Trophoblast cell (in vitro differentiated cells and primary cell): Measurements from ENCODE around the gene GTPBP4.

Experiments used
- DNase-seq, 2 donors: peaks; one replicate each; pipeline ENCODE4 v3.0.0-alpha.2; 2016
- H2AFZ ChIP-seq: 2 replicates; pipeline ENCODE4 v1.6.1; 2013; ENCODE audit warnings: low read length, moderate library complexity, mild to moderate bottlenecking; ENCODE audit not compliant: insufficient read depth, poor library complexity
- H2AK5ac ChIP-seq: 2 replicates; pipeline ENCODE4 v1.6.1; 2013; ENCODE audit warnings: mild to moderate bottlenecking, low read length
- H2BK120ac ChIP-seq: 2 replicates; pipeline ENCODE4 v1.6.1; 2013; ENCODE audit warnings: low read length, mild to moderate bottlenecking, moderate library complexity; ENCODE audit not compliant: insufficient read depth, poor library complexity
- H2BK12ac ChIP-seq: 2 replicates; pipeline ENCODE4 v1.6.1; 2013; ENCODE audit warnings: mild to moderate bottlenecking, low read length, moderate library complexity
- H2BK5ac ChIP-seq: 2 replicates; pipeline ENCODE4 v1.6.1; 2013; ENCODE audit warnings: low read length, low read depth, moderate library complexity, mild to moderate bottlenecking; ENCODE audit not compliant: poor library complexity
- H3K14ac ChIP-seq: 2 replicates; pipeline ENCODE4 v1.6.1; 2013; ENCODE audit warnings: mild to moderate bottlenecking, low read length
- H3K18ac ChIP-seq: 2 replicates; pipeline ENCODE4 v1.6.1; 2013; ENCODE audit warnings: mild to moderate bottlenecking, low read length
- H3K23ac ChIP-seq: 2 replicates; pipeline ENCODE4 v1.6.1; 2013; ENCODE audit warnings: low read length
- H3K27ac ChIP-seq: 2 replicates; pipeline ENCODE4 v1.5.1; 2013; ENCODE audit warnings: low read depth, mild to moderate bottlenecking, inconsistent platforms, low read length, moderate library complexity
- H3K27me3 ChIP-seq: 2 replicates; pipeline ENCODE4 v1.6.1; 2013; ENCODE audit warnings: inconsistent platforms, mild to moderate bottlenecking, low read length, moderate library complexity; ENCODE audit not compliant: insufficient read depth
- H3K36me3 ChIP-seq, 2 experiments: 1 replicate in 1 of 2; 2 replicates in 1 of 2; pipeline ENCODE4 v1.6.1; 2013; ENCODE audit warnings: low read length in 2 of 2, mild to moderate bottlenecking in 2 of 2, moderate library complexity in 1 of 2; ENCODE audit not compliant: insufficient read depth in 2 of 2, control insufficient read depth in 1 of 2
- H3K4ac ChIP-seq: 2 replicates; pipeline ENCODE4 v1.6.1; 2013; ENCODE audit warnings: low read depth, mild to moderate bottlenecking, low read length, moderate library complexity
- H3K4me1 ChIP-seq, 2 experiments: 1 replicate in 1 of 2; 2 replicates in 1 of 2; pipeline ENCODE4 v1.6.1; 2013; ENCODE audit warnings: low read length in 2 of 2, mild to moderate bottlenecking in 2 of 2, moderate library complexity in 1 of 2; ENCODE audit not compliant: insufficient read depth in 2 of 2, control insufficient read depth in 1 of 2
- H3K4me2 ChIP-seq: 2 replicates; pipeline ENCODE4 v1.6.1; 2013; ENCODE audit warnings: inconsistent platforms, mild to moderate bottlenecking, low read length, moderate library complexity
- H3K4me3 ChIP-seq: 2 replicates; pipeline ENCODE4 v1.5.1; 2013; ENCODE audit warnings: mild to moderate bottlenecking, low read depth, low read length, inconsistent platforms
- H3K79me1 ChIP-seq: one replicate; pipeline ENCODE4 v1.6.1; 2013; ENCODE audit warnings: low read length
- H3K79me2 ChIP-seq: 2 replicates; pipeline ENCODE4 v1.6.1; 2013; ENCODE audit warnings: low read length, mild to moderate bottlenecking; ENCODE audit not compliant: control insufficient read depth, insufficient read depth, poor library complexity
- H3K9ac ChIP-seq: 2 replicates; pipeline ENCODE4 v1.6.1; 2013; ENCODE audit warnings: mild to moderate bottlenecking, low read length
- H3K9me3 ChIP-seq: 2 replicates; pipeline ENCODE4 v1.6.1; 2013; ENCODE audit warnings: low read depth, mild to moderate bottlenecking, control low read depth, inconsistent platforms, low read length; ENCODE audit not compliant: insufficient read depth
- H4K12ac ChIP-seq: 2 replicates; pipeline ENCODE4 v1.6.1; 2013; ENCODE audit warnings: low read depth, mild to moderate bottlenecking, low read length, moderate library complexity
- H4K8ac ChIP-seq: 2 replicates; pipeline ENCODE4 v1.6.1; 2013; ENCODE audit warnings: low read depth, mild to moderate bottlenecking, low read length, moderate library complexity
- H4K91ac ChIP-seq: one replicate; pipeline ENCODE4 v1.6.1; 2013; ENCODE audit warnings: low read depth, mild to moderate bottlenecking, low read length, moderate library complexity
- WGBS: extraction: QIAGEN DNeasy Blood & Tissue Kit; methylation state at CpG from one replicate; pipeline ENCODE4 v1.1.7; 2013; ENCODE audit warnings: missing lambda C conversion rate; ENCODE audit not compliant: insufficient read length, insufficient coverage; ENCODE audit errors: extremely low coverage; 5-methylcytosine and 5-hydroxymethylcytosine counted together

The GTPBP4 gene

DNA sequence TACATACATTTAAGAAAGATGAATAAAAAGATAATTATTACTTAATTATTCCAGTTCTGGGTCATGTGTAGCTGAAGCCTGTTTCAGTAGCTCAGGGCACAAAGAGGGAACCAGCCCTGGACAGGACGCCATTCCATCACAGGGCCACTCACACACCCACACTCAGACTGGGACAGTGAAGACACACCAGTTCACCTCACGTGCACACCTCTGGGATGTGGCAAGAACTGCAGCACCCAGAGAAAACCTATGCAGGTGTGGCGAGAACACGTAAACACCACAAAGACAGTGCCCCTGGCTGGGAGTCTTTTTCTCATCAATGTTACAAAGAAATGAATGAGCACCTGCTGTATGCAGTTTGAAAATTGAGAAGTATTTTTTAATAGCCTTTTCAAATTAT lies 62.3 kb downstream of the GTPBP4 start:
- Histone ChIP-seq H3K14ac (no peak overlapping the region), H2BK120ac (no peak overlapping the region), H3K9me3 (no peaks in the 10 kb centered on the region), H3K4me1 (peaks cover 7 to 15% of the 10 kb centered on the region in 2 experiments), H3K4ac (peak overlapping the region; percentile 11), H2BK12ac (no peak overlapping the region), H3K79me2 (peaks cover 19% of the 10 kb centered on the region), H3K9ac (peak overlapping the region; percentile 50), H3K4me2 (peak overlapping the region; percentile 71), H3K36me3 (peaks cover 4 to 10% of the 10 kb centered on the region in 2 experiments), H4K91ac (no peak overlapping the region), H3K23ac (peak overlapping the region; percentile 54), H3K27me3 (no peaks in the 10 kb centered on the region), H3K27ac (no peak overlapping the region), H2AFZ (no peak overlapping the region), H2BK5ac (no peak overlapping the region), H3K79me1 (peaks cover 17% of the 10 kb centered on the region), H2AK5ac (no peak overlapping the region), H4K12ac (no peak overlapping the region), H3K4me3 (peak overlapping the region; percentile 63), H4K8ac (no peak overlapping the region), H3K18ac (no peak overlapping the region)
- DNase-seq = peak; percentile 32 to 51
- WGBS = no CpG with 5 or more reads among the region's 4 CpGs

DNA sequence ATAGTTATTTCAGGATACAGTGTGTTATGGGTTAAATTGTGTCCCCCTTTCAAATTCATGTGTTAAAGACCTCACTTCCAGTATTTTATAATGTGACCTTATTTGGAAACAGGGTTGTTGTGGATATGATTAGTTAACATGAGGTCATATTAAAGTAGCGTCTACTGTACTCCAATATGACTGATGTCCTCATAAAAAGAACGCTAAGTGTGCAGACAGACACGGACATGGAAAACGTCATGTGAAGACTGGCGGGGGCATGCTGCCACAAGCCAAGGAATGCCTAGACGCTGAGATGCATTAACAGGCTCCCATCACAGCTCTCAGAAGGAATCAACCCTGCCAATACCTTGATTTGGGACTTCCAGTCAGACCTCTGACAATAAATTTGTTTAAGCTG lies 66.5 kb downstream of the GTPBP4 start:
- peaks cover 2% of the 10 kb centered on the region for H3K9me3 ChIP-seq
- no peak overlapping the region for H2BK120ac ChIP-seq
- no peak overlapping the region for H4K8ac ChIP-seq
- H2AFZ ChIP-seq = no peak overlapping the region
- no CpG with 5 or more reads among the region's 6 CpGs for WGBS
- no peak overlapping the region for H2BK12ac ChIP-seq
- no peak overlapping the region for H2BK5ac ChIP-seq
- H3K23ac ChIP-seq = no peak overlapping the region
- H3K14ac ChIP-seq = no peak overlapping the region
- peaks cover 5 to 6% of the 10 kb centered on the region in 2 experiments for H3K4me1 ChIP-seq
- H3K18ac ChIP-seq = no peak overlapping the region
- H2AK5ac ChIP-seq = no peak overlapping the region
- peaks cover 17% of the 10 kb centered on the region for H3K79me2 ChIP-seq
- no peak overlapping the region for H4K91ac ChIP-seq
- no peak overlapping the region for H3K4me3 ChIP-seq
- no peak for DNase-seq
- H3K79me1 ChIP-seq = peaks cover 16% of the 10 kb centered on the region
- H3K9ac ChIP-seq = no peak overlapping the region
- H4K12ac ChIP-seq = no peak overlapping the region
- H3K4me2 ChIP-seq = no peak overlapping the region
- peaks cover 2 to 10% of the 10 kb centered on the region in 2 experiments for H3K36me3 ChIP-seq
- H3K27ac ChIP-seq = no peak overlapping the region
- peak overlapping the region; percentile 33 for H3K4ac ChIP-seq
- no peaks in the 10 kb centered on the region for H3K27me3 ChIP-seq

- WGBS = no CpG with 5 or more reads among the region's 87 CpGs
- peaks cover 2 to 10% of the 10 kb centered on the region in 2 experiments for H3K36me3 ChIP-seq
- no peak within 1 kb of the TSS for H3K23ac ChIP-seq
- DNase-seq = peak; percentile 86 to 88
- H3K9ac ChIP-seq = peak within 1 kb of the TSS; percentile 94
- peak within 1 kb of the TSS; percentile 86 for H3K27ac ChIP-seq
- peaks cover 15% of the 10 kb centered on the region for H3K79me2 ChIP-seq
- peak within 1 kb of the TSS; percentile 96 for H3K14ac ChIP-seq
- peak within 1 kb of the TSS; percentile 82 for H4K12ac ChIP-seq
- H3K9me3 ChIP-seq = peaks cover 2% of the 10 kb centered on the region
- H4K8ac ChIP-seq = peak within 1 kb of the TSS; percentile 92
- no peaks in the 10 kb centered on the region for H3K27me3 ChIP-seq
- peak within 1 kb of the TSS; percentile 66 for H2AK5ac ChIP-seq
- H2AFZ ChIP-seq = peak within 1 kb of the TSS; percentile 88
- no peak within 1 kb of the TSS for H2BK12ac ChIP-seq
- H2BK120ac ChIP-seq = peak within 1 kb of the TSS; percentile 79
- H3K4me2 ChIP-seq = peak within 1 kb of the TSS; percentile 82
- H4K91ac ChIP-seq = peak within 1 kb of the TSS; percentile 93
- H3K79me1 ChIP-seq = peaks cover 13% of the 10 kb centered on the region
- H3K18ac ChIP-seq = peak within 1 kb of the TSS; percentile 97
- H3K4me3 ChIP-seq = peak within 1 kb of the TSS; percentile 100
- H2BK5ac ChIP-seq = peak within 1 kb of the TSS; percentile 95
- H3K4me1 ChIP-seq = peaks cover 3% of the 10 kb centered on the region in 2 experiments
- peak within 1 kb of the TSS; percentile 82 for H3K4ac ChIP-seq
These were observed 68.3 kb downstream of the GTPBP4 start, which contains the start of gene WDR37 for GRCh38 chr10:1056326-1057105. TSS of gene WDR37 (plus strand) at chr10:1056385. CDS start at chr10:1072156, 15,771 bp downstream.

DNA sequence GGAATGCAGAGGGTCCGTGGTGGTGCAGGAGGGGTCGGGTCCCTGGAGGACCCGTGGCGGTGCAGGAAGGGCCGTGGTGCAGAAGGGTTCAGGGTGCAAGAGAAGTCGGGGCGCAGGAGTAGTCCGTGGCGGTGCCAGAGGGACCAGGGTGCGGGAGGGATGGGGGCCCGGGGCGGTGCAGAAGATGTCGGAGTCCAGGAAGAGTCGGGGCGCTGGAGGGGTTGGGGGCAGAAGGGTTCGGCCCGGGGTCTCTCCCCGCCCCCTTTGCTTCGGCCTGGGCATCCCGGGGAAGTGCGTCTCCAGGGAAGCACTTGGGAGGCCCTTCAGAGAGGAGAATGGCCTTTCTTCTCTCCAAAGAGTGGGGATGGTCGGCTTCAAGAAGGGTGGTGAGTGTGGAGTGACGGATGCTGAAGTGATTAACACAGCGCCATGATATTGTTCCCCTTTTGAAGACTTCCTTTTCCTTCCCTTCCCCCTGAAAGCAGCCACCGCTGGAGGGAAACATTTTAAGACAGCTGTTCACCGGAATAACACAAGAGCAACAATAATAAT lies 68.9 kb downstream of the GTPBP4 start:
- no peak overlapping the region for H3K23ac ChIP-seq
- H3K18ac ChIP-seq = peak overlapping the region; percentile 2
- no peak overlapping the region for H2AK5ac ChIP-seq
- H3K9ac ChIP-seq = peak overlapping the region; percentile 92
- H2BK120ac ChIP-seq = no peak overlapping the region
- H3K4ac ChIP-seq = peak overlapping the region; percentile 80
- WGBS = no CpG with 5 or more reads among the region's 26 CpGs
- H3K9me3 ChIP-seq = peaks cover 2% of the 10 kb centered on the region
- peak overlapping the region; percentile 100 for H3K4me3 ChIP-seq
- H3K79me1 ChIP-seq = peaks cover 13% of the 10 kb centered on the region
- H4K8ac ChIP-seq = peak overlapping the region; percentile 92
- peaks cover 3% of the 10 kb centered on the region in 2 experiments for H3K4me1 ChIP-seq
- no peak for DNase-seq
- H2BK5ac ChIP-seq = no peak overlapping the region
- peaks cover 2 to 8% of the 10 kb centered on the region in 2 experiments for H3K36me3 ChIP-seq
- peak overlapping the region; percentile 14 for H4K12ac ChIP-seq
- no peaks in the 10 kb centered on the region for H3K27me3 ChIP-seq
- peak overlapping the region; percentile 82 for H3K4me2 ChIP-seq
- H2BK12ac ChIP-seq = no peak overlapping the region
- H4K91ac ChIP-seq = peak overlapping the region; percentile 65
- no peak overlapping the region for H3K27ac ChIP-seq
- peak overlapping the region; percentile 88 for H2AFZ ChIP-seq
- peak overlapping the region; percentile 3 for H3K14ac ChIP-seq
- H3K79me2 ChIP-seq = peaks cover 15% of the 10 kb centered on the region
